GM19395 (cell line): ENCODE results near the gene GFER.

ENCODE experiments used
- ATAC-seq: cut with Tn5 transposase; IDR thresholded peaks from one replicate; pipeline ENCODE4 v1.9.1; 2021; ENCODE audit warnings: mild to moderate bottlenecking, moderate library complexity; ENCODE audit not compliant: unreplicated experiment

The GFER gene

GRCh38 chr16:1990351-1991134, 6.5 kb downstream of the GFER start:
- ATAC-seq = no peak

DNA sequence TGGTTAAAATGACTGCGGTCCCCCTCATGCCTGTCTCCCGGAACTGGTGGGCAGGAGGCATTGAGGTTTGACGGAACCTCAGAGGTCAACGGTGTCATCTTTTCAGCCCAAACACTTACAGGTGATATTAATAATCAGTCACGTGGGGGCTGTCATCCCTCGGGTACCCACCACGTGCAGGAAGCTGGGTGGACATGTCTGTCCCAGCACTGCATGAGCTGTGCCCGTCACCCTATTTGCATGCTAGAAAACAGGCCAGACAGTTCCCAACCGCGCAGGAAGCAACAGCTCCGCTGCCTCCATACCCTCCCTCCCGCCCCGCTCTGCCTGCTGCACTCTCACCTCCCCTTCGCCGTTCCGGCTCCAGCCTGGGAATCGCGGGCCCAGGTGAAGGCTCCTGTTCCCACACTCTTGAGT, 7.2 kb downstream of the GFER start:
- no peak for ATAC-seq

- no peak for ATAC-seq
These were observed 7.6 kb downstream of the GFER start for GRCh38 chr16:1991588-1991947.

GRCh38 chr16:1991948-1992703, 8.1 kb downstream of the GFER start:
- ATAC-seq = peak; percentile 52

- ATAC-seq = no peak
These were observed 8.8 kb downstream of the GFER start for GRCh38 chr16:1992704-1993317.

GRCh38 chr16:1993731-1994131, 9.7 kb downstream of the GFER start:
- ATAC-seq = no peak

DNA sequence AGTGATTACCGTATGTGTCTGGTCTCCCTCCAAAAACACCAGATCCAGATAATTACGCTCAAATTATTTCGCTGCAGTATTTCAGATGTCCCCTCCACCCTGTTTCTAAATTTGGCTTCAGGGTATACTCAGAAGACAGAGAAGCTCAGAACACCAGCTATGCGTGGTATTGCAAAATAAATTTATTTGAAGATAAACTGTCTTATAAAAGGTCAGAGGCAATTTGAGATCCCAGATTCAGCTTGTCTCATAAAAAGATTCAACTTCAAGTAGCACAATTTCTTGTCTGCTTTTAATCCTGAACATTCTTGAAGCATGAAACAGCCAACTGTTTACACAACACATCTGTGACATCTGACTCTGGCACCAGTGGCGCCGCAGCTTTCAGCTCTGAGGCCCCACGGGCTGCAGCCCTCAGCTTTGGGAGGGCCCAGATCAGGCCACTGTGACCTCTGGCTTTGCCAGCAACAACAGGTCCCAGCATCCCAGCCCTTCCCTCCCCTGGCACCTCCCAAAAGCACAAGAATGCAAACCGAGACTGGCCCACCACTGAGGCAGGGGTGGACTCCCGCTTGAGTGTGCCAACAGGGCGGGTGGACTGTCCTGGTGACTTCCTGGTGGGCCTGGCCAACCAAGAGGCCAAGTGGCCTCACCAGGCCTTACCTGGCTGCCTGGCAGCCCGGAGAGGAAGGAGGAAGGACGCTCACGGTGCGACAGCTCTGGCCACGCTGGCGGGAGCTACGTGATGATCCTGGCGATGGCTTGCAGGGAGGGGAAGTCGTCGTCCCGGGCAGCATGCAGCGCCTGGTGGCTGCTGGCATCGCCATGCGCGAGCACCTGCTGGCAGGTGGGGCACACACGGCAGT, 13.7 kb downstream of the GFER start:
- no peak for ATAC-seq

GRCh38 chr16:1998360-1998835, 14.4 kb downstream of the GFER start:
- no peak for ATAC-seq

DNA sequence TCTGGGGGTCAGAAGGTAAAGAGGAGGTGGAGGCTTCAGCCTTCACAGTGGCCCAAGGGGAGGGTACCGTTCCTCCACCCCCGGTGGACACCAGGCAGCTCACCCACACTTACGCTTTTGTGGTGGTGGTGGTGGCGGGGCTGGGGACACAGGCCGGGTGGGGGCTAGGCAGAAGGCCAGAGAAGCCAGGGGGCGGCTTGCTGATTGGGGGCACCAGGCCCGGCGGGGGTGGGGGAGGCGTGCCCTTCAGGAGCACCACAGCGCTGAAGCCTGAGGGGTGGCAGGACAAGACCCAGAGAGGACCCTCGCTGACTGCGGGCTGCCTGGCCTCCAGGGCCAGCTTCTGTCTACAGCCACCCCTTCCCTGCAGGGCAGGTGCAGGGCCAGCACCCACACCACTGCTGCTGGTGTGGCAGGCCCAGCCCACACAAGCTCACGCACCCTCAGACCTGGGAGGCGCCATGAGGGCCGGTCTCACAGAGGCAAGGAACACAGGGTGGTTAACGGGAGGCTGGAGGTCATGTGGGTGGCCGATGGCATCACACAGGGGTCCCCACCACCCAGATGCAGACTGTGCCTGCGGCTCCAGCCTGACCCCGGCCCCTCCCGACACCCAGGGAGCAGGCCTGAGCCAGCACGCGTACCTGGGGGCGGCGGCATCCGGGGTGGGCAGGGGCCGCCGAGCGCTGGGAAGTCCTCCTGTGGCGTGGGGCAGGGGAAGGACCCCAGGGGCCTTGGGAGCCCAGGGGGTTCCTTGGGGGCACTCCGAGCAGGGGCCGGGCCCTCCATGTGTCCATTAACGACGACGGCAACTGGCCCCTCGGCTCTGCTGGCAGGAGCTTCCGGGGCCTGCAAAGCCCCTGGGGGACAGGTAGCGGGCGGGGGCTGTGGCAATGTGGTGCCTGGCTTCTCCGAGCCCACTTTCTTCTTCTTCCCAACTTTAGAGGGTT, 15.1 kb downstream of the GFER start:
- no peak for ATAC-seq

DNA sequence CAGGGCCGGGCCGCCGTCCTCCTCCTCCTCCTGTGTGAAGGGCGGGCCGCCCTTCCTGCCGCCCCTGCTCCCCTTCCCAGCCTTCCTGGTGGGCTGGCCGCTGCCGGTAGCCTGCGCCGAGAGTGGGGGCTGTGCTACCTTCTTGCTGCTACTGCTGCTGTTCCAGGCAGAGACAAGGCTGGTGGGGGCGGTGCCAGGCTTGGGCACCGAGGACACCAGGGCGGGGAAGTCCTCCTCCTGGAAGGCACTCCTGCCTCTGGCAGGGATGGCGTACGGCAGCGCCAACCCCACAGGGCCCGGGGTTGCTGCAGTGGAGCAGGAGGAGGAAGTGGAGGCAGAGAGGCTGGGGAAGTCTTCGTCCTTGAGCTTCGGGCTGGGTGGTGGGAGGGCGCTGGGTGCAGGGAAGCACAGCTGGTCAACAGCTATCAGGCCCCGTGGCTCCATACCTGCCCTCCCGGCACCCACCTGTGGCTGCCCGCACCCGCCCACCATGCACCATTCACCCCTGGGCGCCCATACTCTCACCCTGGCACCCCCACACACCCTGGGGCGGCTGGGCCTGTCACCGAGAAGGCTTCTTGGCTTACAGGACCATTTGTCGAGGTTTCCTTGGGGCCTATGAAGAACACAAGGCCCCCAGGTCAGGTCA, 16.0 kb downstream of the GFER start:
- no peak for ATAC-seq

- ATAC-seq = no peak
These were observed 17.0 kb downstream of the GFER start for GRCh38 chr16:2001035-2001434.

DNA sequence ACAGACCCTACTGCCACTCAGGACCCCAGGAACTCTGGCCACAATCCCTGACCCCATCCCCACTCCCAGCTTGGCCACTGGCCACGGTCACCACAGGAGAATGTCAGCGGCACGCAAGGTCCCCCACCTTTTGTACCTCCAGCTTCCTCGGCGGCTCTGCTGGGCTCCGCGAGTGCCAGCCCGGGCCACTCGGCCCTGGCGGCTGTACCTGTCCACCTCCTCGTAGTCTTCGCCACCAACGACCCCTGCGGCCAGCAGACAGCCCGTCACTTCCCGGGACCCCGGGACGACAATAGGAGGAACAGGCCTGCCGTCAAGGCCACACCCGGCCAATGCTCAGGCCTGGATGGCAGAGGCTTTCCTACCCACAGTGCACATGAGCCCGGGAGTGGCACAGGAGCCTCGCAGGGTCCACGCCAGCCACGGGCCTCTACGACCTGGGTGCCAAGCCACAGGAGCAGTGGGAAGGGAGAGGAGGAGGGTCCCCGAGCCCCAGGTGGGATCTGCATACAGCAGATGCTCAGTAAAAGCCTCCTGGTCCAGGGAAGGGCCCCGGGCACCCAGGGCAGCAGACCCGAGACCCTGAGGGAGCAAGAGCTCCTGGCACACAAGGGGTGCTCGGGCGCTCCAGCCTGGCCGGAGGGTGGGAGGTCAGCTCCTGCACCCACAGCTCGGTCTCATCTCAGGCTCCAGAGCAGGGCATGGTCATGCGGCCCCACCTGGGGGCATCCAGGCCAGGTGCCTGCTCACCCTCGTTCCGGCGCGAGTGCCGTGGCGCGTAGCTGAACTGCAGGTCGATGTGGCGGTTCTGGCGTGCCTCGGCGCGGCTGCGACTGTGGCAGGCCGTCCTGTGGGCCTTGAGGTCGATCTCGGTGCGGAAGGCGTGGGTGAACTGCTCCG, 17.7 kb downstream of the GFER start:
- no peak for ATAC-seq

- ATAC-seq = no peak
These were observed 18.6 kb downstream of the GFER start for GRCh38 chr16:2002406-2003230.

DNA sequence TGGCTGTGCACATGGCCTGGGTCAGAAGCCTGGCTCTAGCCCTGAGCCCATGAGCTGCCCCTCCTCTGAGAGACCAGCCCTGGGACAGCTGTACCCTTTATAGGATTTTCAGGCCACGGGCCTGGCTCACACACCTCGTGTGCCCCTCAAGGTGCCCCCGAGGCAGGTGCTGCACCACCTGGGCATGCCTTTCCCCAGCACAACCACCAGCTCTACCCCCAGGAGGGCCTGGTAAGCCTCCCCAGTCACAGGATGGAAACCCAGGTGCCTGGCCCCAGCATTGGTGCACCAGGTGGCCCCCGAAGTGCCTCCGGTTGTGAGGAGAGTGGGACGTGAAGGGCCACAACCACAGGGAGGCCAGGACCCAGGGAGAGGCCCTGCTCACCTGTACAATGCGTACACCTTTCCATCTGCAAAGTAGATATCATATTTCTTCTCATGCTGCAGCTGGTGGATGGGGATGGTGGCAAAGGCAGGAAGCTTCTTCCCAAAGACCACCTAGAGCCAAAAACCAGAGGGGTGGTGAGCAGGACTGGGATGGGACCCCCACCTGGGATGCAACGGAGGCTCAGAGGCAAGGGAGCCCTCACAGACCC, 19.3 kb downstream of the GFER start:
- ATAC-seq = no peak

DNA sequence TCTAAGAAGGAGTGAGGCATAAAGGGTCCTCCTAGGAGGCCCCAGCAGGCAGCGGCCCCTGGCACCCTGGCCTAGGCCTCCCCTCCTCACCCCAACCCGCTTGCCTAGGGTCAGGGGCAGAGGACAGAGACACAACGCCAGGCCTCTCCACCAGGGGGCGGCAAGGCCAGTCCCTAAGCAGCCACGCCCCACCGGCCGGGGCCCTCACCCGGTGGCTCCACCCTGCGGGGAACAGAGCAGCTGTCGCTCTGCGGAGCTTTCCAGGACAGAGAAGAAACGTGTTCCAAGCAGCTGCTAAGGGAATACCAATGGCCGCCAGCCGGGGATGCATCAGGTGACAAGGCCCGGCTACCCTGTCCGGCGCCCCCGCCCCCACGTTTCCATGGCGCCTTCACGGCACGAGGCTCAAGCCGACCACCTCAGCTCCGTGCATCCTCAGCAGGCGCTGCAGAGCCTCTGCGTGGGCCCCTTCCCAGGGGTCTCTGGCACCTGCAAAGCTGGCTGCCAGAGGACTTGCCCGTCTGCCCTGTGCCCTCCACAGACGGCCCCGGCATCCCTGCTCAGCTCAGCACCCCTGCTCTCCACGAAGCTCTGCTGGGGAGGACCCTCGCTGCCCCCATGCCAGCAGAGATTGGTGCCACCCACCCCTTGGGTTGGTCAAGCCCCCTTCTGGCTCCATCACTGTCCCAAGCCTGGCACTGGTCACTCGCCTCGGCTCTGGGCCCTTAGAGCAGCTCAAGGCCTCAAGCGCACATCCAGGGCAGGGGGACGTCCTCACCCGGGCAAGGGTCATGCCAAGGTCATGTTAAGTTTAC, 20.0 kb downstream of the GFER start:
- ATAC-seq = no peak
